HepG2 (cell line): Measurements from ENCODE around the gene ABCC3. TPM values are rescaled to one million over a fixed set of nuclear protein-coding genes. Genes with fewer than 3 reads are reported as not detected.
A peak's percentile ranks its signal among the peaks of the same experiment; 100 is the strongest.

ENCODE experiments used
- FLYWCH1 ChIP-seq: sonication (generic); formaldehyde crosslinking; IDR thresholded peaks from 2 replicates; pipeline ENCODE4 v1.8.1; 2023; ENCODE audit warnings: mild to moderate bottlenecking, missing genetic modification reagents
- GABPA ChIP-seq, 2 experiments: IDR thresholded peaks; 2 replicates each; pipeline ENCODE4 v1.6.1; 2011 to 2016; ENCODE audit warnings: low read depth in 2 of 2, low read length in 1 of 2, missing biosample characterization in 1 of 2, missing genetic modification characterization in 1 of 2
- HBP1 ChIP-seq: IDR thresholded peaks from 2 replicates; pipeline ENCODE4 v1.6.1; 2016; ENCODE audit warnings: low read depth, control low read depth
- IRF2 ChIP-seq: IDR thresholded peaks from 2 replicates; pipeline ENCODE4 v1.6.1; 2018; ENCODE audit warnings: missing genetic modification reagents, missing compliant biosample characterization
- KDM6A ChIP-seq: IDR thresholded peaks from 2 replicates; pipeline ENCODE4 v1.6.1; 2016; ENCODE audit warnings: low read depth
- MBD4 ChIP-seq: IDR thresholded peaks from 2 replicates; pipeline ENCODE4 v1.6.1; 2012; ENCODE audit warnings: low read length, inconsistent platforms, borderline replicate concordance
- MLLT10 ChIP-seq: sonication (generic); formaldehyde crosslinking; IDR thresholded peaks from 2 replicates; pipeline ENCODE4 v1.4.0; 2020; ENCODE audit warnings: missing genetic modification reagents
- MTA1 ChIP-seq: sonication (generic); formaldehyde crosslinking; IDR thresholded peaks from 2 replicates; pipeline ENCODE4 v1.4.0; 2020; ENCODE audit warnings: missing genetic modification reagents, mild to moderate bottlenecking, borderline replicate concordance
- PAWR ChIP-seq: sonication (generic); formaldehyde crosslinking; IDR thresholded peaks from 2 replicates; pipeline ENCODE4 v1.4.0; 2020; ENCODE audit warnings: missing genetic modification reagents, mild to moderate bottlenecking, borderline replicate concordance
- PCBP2 ChIP-seq: fragments of 200-400 bp; formaldehyde crosslinking; optimal IDR thresholded peaks from 2 replicates; pipeline ENCODE3; 2018; ENCODE audit warnings: low read length, low read depth; ENCODE audit not compliant: poor library complexity, severe bottlenecking
- RBFOX2 ChIP-seq: fragments of 200-400 bp; formaldehyde crosslinking; IDR thresholded peaks from 2 replicates; pipeline ENCODE4 v1.6.1; 2017; ENCODE audit warnings: low read depth, mild to moderate bottlenecking, low read length
- RERE ChIP-seq: IDR thresholded peaks from 2 replicates; pipeline ENCODE4 v1.6.1; 2016; ENCODE audit warnings: low read depth, missing genetic modification reagents, missing compliant biosample characterization
- SIN3B ChIP-seq: fragments of 150-350 bp; IDR thresholded peaks from 2 replicates; pipeline ENCODE4 v1.6.1; 2014; ENCODE audit warnings: low read length
- TERF1 ChIP-seq: sonication (generic); formaldehyde crosslinking; IDR thresholded peaks from 2 replicates; pipeline ENCODE4 v1.8.0; 2022; ENCODE audit warnings: mild to moderate bottlenecking, missing genetic modification reagents, moderate library complexity
- TRAFD1 ChIP-seq: sonication (generic); formaldehyde crosslinking; IDR thresholded peaks from 2 replicates; pipeline ENCODE4 v1.5.1; 2020; ENCODE audit warnings: missing genetic modification reagents, mild to moderate bottlenecking, borderline replicate concordance
- U2AF2 ChIP-seq: fragments of 200-400 bp; formaldehyde crosslinking; IDR thresholded peaks from 2 replicates; pipeline ENCODE4 v1.6.1; 2017; ENCODE audit warnings: low read depth, mild to moderate bottlenecking, low read length
- YEATS2 ChIP-seq: sonication (generic); formaldehyde crosslinking; IDR thresholded peaks from 2 replicates; pipeline ENCODE4 v1.4.0; 2020; ENCODE audit warnings: missing genetic modification reagents, borderline replicate concordance
- ZKSCAN8 ChIP-seq: IDR thresholded peaks from 2 replicates; pipeline ENCODE4 v1.6.1; 2016; ENCODE audit warnings: borderline replicate concordance, missing genetic modification reagents, missing compliant biosample characterization
- ZMAT3 ChIP-seq: sonication (generic); formaldehyde crosslinking; conservative IDR thresholded peaks from 2 replicates; pipeline ENCODE4 v1.7.0; 2021; ENCODE audit warnings: missing genetic modification reagents
- polyA plus RNA-seq, 8 experiments: library from polyadenylated mRNA; depleted of rRNA in 3 of 8; stranded (reverse) in 7 of 8; unstranded in 1 of 8; fragments of >200 nt; fragmentation: Illumina TruSeq in 4 of 8; extraction: Trizol in 4 of 8; gene quantifications; 2 replicates each; pipeline versions ENCODE4 v1.2.1 to v1.2.3, GENCODE V29; 2011 to 2016; ENCODE audit warnings: low read depth in 4 of 8, missing spikeins in 1 of 8, mixed read lengths in 1 of 8; ENCODE audit not compliant: insufficient read depth in 1 of 8
- total RNA-seq, 5 experiments: library from RNA; depleted of rRNA; stranded (reverse); fragments of >200 nt; fragmentation: Illumina TruSeq; extraction: Trizol; gene quantifications; 2 replicates each; pipeline ENCODE4 v1.2.3, GENCODE V29; 2016; ENCODE audit warnings: low read depth in 1 of 5

The ABCC3 gene
- total and polyA plus RNA-seq, 2 of the 13 experiments (the other 11 are each of a cell fraction or from before 2014, with no cell fraction given), result 25.2 to 50.7 TPM

GRCh38 chr17:50687200-50688066 lies 52.8 kb downstream of the ABCC3 start (continued):
- TF ChIP-seq SIN3B (no peak; the same call in 1 of the 2 replicates), RERE (CRISPR knock-in tag) (no peak), TRAFD1 (CRISPR knock-in tag) (no peak), IRF2 (CRISPR knock-in tag) (peak; percentile 54; the same call in 1 of the 2 replicates), YEATS2 (CRISPR knock-in tag) (no peak; the same call in 1 of the 2 replicates), FLYWCH1 (CRISPR knock-in tag) (no peak), U2AF2 (0 out of 2 replicates have a peak, but pooled peaks have one; percentile 9), RBFOX2 (no peak; the same call in 1 of the 2 replicates), HBP1 (no peak; the same call in 1 of the 2 replicates), MLLT10 (CRISPR knock-in tag) (no peak), PAWR (CRISPR knock-in tag) (no peak), MBD4 (no peak), TERF1 (CRISPR knock-in tag) (no peak), MTA1 (CRISPR knock-in tag) (no peak), ZMAT3 (CRISPR knock-in tag) (0 out of 2 replicates have a peak, but pooled peaks have one; percentile 43), KDM6A (peak; percentile 58), ZKSCAN8 (no peak; the same call in 1 of the 2 replicates), GABPA (IDR thresholded peaks at IDR 0.05; ENCODE audit: low read depth, low read length) (no peak), GABPA (CRISPR knock-in tag; IDR thresholded peaks at IDR 0.05; ENCODE audit: low read depth) (no peak), PCBP2 (no peak)
